Activated CD8-positive, alpha-beta memory T cell treated with anti-CD3 and anti-CD28 coated beads for 1 hour (primary cell): Measurements from ENCODE around the gene ATP1A4.
A peak's percentile ranks its signal among the peaks of the same experiment; 100 is the strongest.

Experiments used
- DNase-seq, 2 donors: peaks; one replicate each; pipeline ENCODE4 v3.0.0-alpha.2; 2020; ENCODE audit warnings: low read depth in 1 of 2; ENCODE audit errors: extremely low read depth in 1 of 2

ATP1A4 gene

DNA sequence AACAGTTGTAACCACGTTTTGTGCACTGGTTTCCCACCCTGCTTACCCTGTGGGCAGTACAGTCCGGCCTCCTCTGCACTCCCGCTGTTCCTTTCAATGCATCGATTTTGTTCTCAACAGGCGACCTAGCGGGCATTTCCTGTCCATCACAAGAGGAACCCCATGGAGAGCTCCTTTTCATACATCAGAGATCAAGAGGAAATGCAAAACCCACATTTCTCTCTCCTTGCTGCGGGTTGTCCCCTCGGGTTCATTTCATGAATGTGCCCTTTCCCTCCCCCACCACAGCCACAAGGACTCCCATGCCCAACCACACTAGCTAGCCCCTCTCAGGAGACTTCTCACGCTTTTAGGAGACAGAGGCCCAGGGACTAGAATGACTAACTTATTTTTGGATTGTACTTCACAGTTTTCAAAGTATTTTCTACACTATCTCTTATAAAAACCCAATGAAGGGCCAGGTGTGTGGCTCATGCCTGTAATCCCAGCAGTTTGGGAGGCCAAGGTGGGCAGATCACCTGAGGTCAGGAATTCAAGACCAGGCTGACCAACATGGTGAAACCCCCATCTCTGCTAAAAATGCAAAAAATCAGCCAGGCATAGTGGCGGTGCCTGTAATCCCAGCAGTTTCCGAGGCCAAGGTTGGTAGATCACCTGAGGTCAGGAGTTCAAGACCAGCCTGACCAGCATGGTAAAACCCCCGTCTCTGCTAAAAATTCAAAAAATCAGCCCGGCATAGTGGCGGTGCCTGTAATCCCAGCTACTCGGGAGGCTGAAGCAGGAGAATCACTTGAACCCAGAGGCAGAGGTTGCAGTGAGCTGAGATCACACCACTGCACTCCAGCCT is 18.4 kb downstream of the ATP1A4 start:
- DNase-seq = no peak

- no peak for DNase-seq
These were observed 20.0 kb downstream of the ATP1A4 start for GRCh38 chr1:160171354-160171753.

- no peak for DNase-seq
These were observed 20.6 kb downstream of the ATP1A4 start for GRCh38 chr1:160171980-160172379.

DNA sequence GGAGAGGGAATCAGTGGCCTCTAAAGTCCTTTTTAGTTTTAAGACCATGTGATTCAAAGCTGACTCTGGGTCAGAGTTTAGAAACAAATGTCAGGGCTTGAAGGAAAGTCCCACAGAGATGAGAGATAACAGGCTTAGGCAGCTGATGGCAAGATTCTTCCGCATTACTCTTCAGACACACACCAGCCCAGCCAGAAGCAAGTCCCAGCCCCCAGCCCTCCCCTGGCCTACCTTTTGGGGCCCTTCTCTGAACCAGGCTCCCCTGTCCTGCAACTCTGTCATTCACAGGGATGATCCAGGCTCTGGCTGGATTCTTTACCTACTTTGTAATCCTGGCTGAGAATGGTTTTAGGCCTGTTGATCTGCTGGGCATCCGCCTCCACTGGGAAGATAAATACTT is 25.8 kb downstream of the ATP1A4 start:
- no peak for DNase-seq

- DNase-seq = no peak
These were observed 26.3 kb downstream of the ATP1A4 start for GRCh38 chr1:160177667-160178066.

GRCh38 chr1:160178731-160179130 is 27.3 kb downstream of the ATP1A4 start:
- no peak for DNase-seq

GRCh38 chr1:160179336-160179735 is 27.9 kb downstream of the ATP1A4 start:
- no peak for DNase-seq

DNA sequence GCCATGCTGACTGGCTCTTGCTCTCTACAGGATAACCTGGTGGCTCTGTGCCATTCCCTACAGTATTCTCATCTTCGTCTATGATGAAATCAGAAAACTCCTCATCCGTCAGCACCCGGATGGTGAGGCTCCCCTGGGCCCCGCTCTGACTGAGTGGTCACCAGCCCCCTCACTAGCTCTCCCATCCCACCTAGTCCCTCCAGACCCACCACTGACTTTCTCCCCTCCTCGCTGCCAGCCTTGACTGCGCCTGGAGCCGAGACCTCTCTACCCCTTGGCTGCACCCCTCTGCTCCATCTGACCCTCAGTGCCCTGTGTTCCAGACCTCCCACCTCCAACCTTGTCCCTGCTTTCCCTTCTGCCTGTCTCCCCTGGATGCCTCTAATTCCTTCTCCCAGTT is 34.8 kb downstream of the ATP1A4 start:
- DNase-seq = no peak

GRCh38 chr1:160186729-160187128 is 35.3 kb downstream of the ATP1A4 start:
- no peak for DNase-seq

- DNase-seq = no peak
These were observed 36.0 kb downstream of the ATP1A4 start for GRCh38 chr1:160187407-160187806.

DNA sequence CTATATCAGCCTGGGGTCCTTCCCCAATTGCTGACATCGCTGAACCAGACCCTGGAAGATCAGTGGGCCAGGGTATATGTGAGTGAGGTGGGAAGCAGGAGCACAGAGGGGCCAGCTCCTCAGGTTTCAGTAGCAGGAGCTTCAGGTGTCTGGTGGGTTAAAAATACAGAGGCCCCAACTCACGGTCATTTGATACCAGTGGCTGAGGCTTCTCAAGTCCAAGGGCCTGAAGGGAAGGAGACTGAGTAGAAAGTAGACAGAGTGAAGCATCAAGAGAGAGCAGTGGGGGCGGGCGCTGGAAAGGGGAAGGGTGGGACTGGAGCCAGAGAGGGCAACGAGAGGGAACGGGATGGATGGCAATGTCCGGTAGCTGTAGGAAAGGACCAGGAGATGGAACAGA is 36.9 kb downstream of the ATP1A4 start:
- no peak for DNase-seq

GRCh38 chr1:160189649-160190625 is 38.5 kb downstream of the ATP1A4 start, which contains the start of gene CASQ1:
Gene CASQ1, plus strand, starts transcription at chr1:160190575. Its CDS starts 177 bp downstream, at chr1:160190752.
- DNase-seq = no peak

- DNase-seq = no peak
These were observed 40.4 kb downstream of the ATP1A4 start for GRCh38 chr1:160191756-160192155.

DNA sequence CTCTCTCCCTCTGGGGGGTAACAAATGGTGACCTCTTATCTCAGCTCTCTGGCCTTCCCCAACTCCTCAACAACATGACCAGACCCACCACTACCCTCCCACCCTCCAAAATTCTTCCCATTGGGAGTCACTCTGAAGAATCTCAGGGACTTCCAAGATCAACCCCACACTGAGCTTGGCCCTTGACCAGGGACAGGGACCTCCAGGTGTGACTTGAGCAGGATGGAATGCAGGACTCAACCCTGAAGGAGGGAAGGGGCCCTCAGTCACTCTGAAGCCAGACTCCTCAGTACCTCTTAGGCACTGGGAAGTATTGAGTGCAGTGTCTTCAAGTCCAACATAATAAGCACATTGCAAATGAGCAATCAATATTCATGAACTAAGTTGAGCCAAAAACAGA is 40.8 kb downstream of the ATP1A4 start:
- no peak for DNase-seq

DNA sequence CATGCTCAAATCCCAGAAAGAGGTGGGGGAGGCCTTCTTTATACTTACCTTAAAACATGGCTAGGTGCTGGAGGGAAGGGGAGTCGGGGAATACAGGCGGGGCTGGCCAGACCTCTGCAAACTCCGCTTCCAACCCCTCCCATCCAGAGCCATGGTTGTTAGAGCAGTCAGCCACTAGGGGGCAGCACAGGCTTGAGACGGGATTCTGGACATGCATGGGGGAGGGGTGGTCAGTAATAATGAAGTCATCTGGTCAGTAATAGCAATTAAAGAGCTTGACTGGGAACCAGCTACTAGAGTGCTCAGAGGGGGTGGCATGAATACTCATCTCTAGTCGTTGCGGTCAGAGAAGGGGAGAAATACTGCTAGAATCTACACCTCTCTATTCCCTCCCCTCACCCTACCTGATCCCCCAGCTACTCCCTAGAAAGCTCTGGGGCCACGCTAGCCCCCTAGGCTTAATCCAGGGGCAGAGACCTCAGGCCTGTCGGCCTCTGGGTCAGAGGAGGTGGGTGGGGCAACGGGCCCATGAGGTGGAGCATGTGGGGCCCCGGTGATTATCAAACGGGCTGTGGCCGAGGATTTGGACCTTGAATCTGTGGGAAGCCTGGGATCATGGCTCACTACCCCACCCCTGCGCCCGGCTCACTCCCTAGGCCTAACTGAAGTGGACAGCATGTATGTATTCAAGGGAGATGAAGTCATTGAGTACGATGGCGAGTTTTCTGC is 41.9 kb downstream of the ATP1A4 start:
- DNase-seq = peak; percentile 42 to 73

GRCh38 chr1:160193832-160194736 is 42.7 kb downstream of the ATP1A4 start:
- no peak for DNase-seq

DNA sequence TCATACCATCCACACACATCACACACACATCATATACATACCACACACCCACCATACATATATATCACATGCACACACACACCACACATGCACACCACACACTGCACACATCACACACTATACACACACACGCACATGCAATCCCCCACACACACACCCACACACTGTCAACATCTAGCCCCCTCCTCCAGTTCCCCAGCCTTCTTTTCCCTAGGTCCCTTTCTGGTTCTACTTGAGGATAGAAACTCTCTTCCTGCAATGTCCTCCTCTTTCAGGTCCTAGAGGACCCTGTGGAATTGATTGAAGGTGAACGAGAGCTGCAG is 43.3 kb downstream of the ATP1A4 start:
- no peak for DNase-seq

GRCh38 chr1:160196143-160196542 is 44.7 kb downstream of the ATP1A4 start:
- no peak for DNase-seq

DNA sequence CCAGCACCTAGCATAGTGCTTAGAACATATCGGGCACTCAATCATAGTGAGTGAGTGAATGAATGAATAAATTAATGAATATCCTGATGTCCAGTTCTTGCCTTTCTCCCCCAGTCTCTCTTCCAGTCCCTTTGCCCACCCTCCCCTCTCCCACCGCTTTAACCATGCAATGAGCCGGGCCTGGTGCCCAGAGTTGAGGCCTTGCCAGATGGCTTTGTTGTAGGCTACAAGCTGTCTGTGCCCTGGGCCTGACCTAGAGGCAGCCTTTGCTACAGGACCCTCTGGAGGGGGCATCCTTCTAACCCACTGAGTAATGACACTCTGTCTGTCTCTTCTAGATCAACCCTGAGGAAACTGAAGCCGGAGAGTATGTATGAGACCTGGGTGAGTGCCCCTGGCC is 45.8 kb downstream of the ATP1A4 start:
- no peak for DNase-seq

DNA sequence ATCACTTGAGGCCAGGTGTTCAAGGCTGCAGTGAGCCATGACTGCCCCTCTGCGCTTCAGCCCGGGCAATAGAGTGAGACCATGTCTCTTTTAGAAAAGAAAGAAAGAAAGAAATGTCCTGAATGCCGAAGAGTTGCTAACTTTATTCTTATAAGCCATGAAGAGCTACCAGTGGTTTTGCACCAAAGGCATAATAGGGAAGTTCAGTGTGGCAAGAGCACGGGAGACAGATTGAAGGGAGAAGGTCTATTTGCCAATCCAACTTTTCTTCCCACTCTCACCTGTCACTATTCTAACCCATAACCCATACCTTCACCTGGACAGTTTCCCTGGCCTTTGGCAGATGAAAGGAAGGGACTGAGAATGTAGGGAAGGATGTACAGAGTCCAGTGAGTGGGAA is 49.4 kb downstream of the ATP1A4 start:
- DNase-seq = no peak
